ENCODE data around the gene MMAB.

MMAB gene

DNA sequence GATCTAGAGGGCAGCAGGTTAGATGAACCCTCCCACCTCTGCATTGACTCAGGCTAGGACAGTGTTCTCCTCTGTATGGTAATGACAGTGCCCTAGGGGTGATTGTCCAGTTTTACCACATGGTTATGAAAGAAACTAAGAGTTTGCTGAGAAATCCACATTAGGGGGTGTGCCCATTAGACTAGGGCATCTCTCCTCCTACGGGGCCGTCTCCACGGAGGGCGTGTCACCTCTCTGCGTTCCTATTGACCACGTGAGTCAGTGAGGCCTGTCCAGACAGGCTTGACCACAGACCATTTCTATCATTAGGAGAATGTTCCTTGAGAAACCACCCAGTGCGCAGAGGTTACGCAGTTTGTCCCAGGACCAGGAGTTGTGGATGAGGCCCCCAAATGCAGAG lies 8.6 kb upstream of the MMAB start:
- DNase-seq: no peak

DNA sequence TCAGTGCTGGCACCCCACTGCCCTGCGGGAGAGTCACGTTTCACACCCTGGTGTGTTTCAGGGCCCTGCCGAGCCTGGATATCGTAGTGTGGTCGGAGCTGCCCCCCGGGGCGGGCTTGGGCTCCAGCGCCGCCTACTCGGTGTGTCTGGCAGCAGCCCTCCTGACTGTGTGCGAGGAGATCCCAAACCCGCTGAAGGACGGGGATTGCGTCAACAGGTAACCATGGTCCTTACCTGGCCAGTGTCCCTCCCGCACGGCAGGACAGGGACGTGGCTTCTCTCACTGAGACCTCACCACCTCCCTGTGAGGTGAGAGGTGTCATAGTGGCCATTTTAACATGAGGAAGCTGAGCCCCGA lies 8.0 kb upstream of the MMAB start:
- DNase-seq: no peak

DNA sequence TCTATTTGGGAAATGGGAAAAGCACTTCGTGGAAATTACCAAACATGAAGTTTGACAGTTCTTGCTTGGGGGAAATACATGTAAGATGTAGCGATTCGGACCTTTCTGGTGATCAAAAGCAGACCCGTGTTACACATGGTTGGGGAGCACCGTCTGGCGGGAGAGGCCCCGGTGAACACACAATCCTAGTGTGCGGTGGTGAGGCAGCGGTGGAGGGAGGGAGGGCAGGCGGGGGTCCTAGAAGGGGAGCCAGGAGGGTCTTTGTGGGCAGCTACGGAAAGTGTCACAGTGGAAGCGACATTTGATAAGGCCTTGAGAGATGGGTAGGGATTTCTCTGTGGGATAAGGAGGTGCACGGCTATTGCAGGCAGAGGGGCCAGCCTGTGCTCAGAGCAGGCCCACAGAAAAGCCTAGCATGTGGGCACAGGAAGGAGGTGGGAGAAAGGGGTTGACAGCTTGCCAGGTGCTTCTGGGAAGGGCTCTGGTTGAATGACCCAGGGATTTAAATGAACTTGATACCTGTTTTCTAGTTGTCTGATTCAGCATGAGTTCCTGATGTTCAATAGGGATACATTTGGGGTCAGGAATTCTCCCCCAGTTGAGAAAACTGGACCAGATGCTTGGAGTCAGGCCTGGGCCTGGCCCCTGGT lies 7.5 kb upstream of the MMAB start:
- DNase-seq: no peak

DNA sequence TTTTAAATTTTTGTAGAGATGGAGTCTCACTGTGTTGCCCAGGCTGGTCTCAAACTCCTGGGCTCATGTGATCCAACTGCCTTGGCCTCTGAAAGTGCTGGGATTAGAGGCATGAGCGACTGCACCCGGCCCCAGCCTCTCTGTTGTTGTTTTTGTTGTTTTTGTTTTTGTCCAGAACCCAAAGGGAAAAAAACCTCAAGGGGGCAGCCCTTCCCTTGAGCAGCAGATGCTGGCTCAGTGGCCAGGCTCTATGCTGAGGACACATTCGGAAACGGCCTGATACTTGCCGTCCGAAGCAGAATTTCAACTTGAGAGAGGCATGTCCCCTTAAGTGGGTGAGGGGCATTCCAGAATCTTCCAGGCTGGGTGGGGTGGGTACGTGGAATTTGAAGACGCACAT lies 7.0 kb upstream of the MMAB start:
- no peak for DNase-seq

DNA sequence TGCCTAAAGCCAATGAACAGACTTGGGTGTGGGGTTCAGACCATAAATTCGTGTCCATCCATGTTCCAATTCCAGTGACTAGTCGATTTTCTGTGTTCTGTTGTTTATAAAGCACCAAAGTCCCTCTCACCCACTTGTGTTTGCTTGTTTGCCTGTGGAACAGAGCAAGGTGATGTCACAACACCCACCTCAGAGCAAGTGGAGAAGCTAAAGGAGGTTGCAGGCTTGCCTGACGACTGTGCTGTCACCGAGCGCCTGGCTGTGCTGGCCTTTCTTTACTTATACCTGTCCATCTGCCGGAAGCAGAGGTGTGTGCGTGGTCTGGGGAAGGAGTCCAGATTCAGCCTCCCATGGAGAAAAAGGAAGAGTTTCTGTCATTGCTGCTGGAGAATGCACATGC lies 6.3 kb upstream of the MMAB start:
- DNase-seq: no peak

DNA sequence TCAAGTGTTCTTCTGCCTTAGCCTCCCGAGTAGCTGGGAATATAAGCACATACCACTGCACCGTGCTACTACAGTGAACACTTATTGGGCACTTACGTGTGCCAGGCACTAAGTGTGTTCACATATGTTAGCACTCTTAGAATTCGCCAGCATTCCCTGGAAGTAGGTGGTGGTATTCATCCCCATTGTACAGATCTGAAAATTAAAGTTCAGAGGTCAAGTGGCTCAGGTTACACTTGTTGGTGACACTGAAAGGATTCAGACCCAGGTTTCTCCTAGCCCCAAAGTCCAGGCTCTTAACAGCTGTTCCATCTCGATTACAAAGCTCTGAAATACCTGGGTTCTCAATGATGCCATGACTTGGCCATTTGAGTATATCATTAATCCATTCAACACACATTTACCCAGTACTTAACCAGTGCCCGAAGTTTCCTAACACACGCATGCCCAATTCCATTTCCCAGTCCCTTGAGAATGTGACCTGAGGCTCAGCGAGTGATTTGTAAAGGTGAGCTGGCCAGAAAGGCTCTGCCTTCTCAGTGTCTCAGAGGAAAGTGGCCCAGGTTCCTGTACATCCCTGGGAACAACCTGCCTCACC lies 5.1 kb upstream of the MMAB start:
- no peak for DNase-seq

DNA sequence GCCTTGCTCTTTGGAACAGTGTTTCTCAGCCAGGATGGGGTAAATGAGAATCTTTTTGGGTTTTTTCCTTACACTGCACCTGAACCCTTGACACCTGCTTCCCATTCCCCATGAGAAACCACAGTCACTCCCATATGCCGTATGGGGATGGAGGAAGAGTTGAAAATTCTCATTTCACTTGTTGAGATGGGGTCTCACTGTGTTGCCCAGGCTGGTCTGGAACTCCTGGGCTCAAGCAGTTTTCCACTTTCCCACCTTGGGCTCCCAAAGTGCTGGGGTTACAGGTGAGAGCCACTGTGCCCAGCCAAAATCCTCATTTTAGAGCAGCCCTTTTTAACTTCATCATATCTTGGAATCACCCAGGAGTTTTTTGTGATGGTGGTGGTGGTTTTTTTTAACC lies 4.0 kb upstream of the MMAB start:
- no peak for DNase-seq

DNA sequence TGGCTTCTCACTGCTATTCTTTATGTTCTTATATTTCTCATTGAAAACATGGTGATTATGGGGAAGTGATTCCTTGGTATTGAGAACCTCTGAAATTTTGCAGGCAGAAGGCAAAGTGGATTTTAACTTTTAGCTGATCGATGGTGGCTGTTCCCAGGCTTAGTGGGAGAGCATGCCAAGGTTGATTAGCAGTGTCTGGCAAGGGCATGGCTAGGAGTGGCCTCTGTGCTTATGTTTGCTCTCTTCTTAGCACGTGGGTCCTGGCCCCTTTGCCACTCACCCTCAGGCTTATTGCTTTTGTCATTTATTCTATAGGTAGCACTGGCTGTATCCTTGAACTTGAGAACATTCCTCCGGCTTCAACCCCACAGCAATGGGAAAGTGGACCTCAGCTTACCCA lies 2.4 kb upstream of the MMAB start:
- DNase-seq: no peak

DNA sequence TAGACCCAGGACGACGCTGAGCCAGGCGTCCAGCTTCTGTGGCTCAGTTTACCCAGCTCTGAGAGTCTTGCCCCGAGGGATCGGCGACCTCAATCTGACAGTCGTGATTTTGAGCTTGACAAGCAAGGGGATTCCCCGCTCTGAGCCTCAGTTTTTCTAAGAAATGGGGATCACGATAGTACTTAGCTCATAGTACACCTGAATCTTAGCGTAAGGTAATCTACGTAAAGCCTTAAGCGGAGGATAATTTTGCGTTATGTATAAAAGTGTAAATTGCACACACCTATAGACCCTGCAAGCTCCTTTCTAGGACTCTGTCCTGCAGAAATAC lies 575 bp upstream of the MMAB start:
- DNase-seq: no peak

DNA sequence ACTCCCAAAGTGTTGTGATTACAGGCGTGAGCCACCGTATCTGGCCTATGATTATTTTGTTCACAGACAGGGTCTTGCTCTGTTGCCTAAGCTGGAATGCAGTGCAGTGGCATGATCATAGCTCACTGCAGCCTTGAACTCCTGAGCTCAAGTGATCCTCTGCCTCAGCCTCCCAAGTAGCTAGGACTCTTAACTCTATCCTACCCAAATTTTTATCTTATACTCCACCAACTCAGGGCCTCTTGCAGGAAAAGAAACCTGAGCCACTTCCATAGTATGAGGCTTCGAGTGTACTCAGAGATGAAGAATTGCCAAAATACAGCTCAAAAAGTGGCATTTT lies 828 bp downstream of the MMAB start:
- no peak for DNase-seq

DNA sequence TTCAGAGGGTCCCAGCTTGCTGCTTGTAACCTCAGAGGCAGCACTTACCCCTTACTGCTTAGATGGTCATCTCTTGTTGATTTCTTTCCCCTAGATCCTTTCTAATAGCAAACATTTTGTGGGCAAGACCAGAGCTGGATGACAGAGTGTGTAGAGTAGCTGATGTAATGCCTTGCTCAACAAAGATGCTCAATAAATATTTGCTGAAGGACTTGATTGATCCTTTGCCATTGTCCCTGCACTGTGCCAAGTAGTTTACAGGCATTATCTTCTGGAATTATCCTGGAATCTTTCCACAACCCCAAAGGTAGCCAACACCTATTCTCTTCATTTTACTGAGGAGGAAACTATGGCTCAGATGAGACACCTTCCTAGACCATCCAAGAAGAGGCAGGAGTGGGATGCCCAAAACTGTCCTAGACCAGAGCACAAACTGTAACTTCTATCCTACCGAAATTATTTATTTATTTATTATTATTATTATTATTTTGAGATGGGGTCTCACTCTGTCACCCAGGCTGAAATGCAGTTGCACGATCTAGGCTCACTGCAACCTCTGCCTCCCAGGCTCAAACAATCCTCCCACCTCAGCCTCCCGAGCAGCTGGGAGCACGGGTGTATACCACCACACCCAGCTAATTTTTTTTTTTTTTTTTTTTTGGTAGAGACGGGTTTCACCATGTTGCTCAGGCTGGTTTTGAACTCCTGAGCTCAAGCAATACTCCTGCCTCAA lies 1.4 kb downstream of the MMAB start:
- DNase-seq: no peak

DNA sequence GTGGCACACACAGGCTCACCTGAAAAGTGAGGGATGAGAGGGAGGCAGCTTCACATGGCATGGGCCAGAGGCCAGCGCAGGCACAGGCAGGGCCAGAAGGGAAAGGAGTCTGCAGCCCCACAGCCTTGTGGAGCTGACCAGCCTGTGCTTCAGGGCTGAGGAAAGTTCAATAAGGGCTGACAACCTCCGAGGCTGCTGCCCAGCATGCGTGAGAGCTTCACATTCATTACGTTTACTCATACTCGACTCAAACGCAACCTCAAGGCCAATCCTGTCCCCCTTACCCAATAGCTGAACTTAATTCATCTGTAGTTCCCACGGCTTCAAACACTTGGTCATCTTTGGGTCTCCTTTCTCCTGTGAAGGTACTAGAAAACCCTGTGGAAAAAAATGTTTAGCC lies 4.8 kb downstream of the MMAB start:
- DNase-seq: no peak

DNA sequence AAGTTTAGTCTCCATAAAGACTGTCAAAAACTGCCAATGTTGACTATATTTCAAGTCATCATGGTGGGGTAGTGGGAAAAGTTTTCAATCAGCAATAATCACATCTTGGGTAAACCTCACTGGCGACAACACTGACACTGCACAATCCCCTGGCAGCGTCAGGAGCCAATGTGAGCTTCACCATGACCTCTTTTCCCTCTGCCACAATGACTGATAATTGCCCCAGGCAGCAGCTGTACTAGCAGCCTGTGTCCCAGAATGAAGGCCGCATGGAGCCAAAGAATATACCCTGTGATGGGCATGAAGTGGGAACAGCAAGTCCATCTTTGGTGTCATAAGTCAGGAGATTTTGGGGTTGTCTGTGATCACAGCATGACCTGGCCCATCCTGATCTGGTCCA lies 5.3 kb downstream of the MMAB start:
- no peak for DNase-seq

DNA sequence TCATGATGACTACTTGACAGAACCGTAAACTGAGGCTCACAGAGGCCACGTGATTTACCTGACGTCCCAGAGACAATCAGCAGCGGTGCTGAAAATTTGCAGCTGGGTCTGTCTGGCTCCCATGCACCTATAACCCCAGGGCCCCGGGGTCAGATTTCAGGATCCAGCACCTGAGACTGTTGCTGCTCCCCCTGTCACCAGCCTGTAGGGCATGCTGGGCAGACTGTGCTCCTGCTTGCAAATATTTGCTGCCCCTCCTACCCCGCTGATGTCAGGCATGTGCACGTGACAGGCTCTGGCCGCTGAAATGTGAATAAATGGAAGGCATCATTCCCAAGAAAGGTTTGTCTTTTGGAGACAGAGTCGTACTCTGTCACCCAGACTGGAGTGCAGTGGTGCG lies 6.0 kb downstream of the MMAB start:
- no peak for DNase-seq

DNA sequence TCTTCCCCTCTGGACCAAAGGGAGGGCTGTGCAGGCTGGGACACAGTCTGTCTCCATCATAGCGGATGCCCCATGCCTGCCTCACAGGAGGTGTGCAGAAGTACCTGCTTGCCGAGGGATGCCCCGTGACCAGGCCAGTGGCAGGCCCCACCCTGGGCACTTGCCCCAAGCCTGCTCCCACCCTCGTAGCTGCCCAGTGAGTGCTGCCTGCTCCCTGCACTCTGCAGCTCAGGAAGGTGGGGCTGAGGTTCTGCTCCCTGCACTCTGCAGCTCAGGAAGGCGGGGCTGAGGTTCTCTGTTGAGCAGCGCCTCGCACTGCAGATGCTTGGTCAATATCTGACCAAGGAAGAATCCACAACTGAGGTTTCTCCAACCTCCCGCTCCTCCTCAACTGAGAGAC lies 6.9 kb downstream of the MMAB start:
- no peak for DNase-seq

DNA sequence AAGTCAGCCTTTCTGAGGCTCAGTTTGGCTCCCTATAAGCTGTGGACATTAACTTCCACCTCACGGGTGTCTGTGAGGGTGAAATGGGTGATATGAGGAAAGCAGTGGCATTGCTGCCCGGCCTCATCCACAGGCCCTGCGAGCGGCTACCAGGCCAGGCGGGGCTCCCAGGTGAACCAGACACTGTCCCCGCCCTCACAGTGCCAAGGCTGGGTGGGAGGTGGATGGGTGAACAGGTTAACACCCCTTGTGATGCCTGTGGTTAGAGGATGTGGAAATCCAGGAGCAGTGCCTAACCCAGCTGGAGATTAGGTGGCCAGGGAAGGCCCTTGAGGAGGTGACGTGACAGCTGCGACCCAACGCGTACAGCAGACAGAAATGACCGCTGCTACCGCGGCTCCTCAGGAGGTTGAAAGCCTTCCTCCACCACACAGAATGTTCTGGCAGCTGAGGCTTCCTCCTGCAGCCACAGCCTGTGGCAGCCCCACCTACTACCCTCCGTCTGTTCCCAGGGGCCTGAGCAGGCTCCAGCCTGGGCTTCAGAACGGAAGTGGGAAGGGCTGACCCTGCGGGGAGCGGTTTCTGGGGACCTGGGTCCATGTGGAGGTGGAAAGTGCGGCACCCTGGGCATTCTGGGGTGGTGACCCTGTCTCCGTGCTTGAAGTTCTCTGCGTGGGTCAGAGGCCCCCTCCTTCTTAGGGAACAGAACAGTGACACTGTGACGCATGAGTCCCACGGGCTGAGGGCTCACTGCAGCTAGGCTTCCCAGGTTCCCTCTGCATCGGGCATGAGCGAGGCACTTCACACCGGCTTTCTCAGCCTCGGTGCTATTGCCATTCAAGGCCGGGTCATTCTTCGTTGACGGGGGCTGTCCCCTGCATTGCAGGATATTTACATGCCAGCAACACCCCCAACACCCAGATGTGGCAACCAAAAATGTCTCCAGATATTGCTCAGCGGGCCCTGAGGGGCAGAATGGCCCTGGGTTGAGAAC lies 9.7 kb downstream of the MMAB start:
- DNase-seq: no peak

DNA sequence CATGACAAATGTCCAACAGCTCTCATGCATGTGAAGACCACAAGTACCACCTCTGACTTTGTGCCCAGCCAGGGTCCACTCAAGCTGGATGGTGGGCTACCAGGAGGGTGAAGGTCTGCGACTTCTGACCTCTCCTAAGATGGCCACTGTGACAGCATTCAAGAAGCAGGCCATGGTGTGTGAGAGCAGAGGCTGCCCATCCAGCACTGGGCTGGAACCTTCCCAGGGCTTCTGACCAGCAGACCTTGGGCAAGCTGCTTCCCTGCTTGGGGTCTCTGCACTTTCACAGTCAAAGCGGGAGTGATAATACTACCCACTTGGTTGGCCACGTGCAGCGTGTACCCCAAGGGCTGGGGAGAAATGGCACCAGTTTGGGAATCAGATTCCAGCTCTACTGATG lies 10.4 kb downstream of the MMAB start:
- no peak for DNase-seq

DNA sequence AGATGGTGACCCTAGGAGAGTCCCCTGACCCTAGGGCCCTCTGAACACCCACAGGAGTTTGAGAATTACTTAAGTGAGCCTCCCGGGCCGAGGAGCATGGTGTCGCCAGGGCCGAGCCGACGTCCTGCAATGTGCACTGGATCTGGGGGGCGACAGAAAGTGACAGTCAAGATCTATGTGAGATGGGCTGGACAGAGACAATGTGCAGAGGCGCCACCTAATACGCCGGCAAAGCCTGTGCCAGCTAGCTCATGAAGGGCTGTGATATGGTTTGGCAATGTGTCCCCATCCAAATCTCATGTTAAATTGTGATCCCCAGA lies 11.6 kb downstream of the MMAB start:
- DNase-seq: no peak

DNA sequence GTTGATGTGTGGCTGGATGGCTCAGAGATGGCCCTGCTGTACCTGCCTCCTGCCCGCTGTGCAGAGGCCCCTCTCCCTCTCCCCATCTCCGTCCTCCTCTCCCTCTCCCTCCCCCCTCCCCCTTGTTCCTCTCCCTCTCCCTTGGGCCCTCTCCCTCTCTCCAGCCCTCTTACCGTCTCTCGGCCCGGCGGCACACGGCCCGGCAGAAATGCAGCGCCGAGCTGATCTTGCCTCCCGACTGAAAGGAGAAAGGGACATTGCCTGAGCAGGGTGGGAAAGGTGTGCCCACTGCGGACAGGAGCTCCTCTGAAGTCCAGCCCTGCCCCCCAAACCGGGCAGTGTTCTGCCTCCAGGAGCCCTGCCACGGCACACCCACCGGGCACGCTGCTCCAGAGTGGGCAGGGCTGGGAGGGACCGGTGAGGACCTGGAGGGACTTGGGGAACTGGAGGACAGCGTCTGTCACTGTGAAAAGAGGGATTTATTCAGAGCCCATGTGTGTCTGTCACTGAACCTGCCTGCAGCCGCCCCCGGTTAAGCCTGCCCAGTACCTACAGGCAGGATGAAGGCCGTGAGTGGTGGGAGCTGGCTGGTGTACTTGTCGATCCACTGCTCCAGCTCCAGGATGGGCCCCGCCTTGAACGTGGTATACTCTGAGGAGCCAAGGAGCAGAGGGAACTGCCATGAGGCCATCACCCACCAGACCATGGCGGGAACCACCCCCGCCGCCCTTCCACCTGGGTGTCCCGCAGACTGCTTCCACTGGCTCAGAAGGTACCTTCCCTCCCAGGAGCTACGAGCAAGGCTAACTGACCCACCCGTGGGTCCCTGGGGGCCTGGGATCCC lies 12.2 kb downstream of the MMAB start:
- no peak for DNase-seq

DNA sequence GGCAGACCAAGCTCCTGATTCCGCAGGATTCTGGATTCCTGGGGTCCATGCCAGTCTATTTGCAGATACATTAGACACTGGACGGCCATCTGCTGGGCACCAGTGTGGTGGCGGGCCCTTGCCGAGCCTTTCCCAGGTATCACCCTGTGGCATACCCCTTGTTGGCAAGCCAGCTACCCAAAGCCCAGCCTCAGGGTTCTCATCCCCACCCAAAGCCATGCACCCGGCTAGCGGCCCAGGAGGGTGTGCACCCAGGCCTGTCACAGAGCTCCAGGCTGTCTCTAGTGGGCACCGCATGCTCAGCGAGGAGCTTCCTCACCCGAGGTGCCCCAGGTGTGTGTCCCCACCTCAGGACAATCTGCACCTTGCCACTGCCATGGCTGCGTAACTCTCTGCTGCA lies 13.7 kb downstream of the MMAB start:
- DNase-seq: no peak

DNA sequence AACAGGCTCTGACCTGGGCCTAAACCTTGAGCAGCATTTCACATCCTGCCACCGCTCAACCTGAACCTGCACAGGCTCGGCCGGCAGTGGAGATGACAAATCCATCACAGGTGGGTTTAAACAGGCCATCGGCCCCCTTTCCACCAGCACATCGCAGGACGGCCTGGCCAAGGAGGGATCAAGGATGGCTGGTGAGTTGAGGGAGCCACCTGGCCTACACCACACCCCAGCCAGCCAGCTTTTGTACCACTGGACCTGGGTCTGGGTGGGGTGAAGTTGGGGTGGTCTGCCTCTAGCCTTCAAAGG lies 14.2 kb downstream of the MMAB start:
- DNase-seq: no peak

DNA sequence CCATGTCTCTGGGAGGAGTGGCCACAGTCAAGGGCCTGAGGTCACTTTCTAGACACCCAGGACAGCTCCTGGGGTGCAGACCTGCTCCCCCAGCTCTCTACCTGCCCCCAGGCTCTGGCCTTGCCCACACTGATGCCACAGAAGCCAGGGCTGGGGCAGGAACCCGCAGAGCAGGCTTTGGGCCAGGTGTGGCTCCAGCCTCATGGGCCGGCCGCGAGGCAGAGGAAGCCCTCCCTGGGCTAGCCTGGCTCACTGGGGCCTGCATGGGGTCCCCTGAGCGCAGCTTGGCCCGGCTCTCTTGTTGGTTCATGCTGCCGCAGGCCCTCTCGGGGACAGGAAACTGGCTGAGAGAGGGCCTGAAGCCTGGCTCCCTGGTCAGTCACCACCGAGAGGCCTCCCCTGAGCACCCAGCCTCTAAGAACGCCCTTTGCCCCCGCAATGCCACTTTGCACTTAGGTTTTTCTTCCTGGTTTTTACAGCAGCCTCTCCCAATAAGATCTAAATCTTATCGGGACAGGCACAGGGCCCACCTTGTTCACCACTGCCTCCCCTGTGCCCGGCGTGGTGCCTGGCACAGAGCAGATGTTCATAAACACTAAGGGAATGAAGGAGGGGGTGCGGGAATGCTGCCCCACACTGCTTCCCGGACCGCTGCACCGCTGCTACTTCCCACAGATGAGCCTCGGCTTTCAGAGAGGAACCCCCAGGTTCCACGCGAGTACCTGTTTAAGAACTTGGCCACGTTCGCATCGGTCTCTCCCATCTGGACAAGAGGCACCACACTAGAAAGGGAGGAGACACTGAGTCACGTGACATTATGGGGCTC lies 14.7 kb downstream of the MMAB start:
- DNase-seq: no peak
